IPS DF 19.7 (cell line): Measurements from ENCODE around the gene FAM219A.

Experiments
- DNase-seq: peaks from one replicate; pipeline ENCODE4 v3.0.0-alpha.2; 2013; ENCODE audit warnings: low read depth, low spot score

The FAM219A gene

GRCh38 chr9:34349324-34349723 is 109.0 kb downstream of the FAM219A start:
- DNase-seq = no peak
